Hematopoietic multipotent progenitor cell treated with erythropoietin and hydrocortisone succinate and interleukin-3 and kit ligand, for 6 days (in vitro differentiated cells): ENCODE results near the gene FRAS1.
A peak's percentile ranks its signal among the peaks of the same experiment; 100 is the strongest.

ENCODE experiments used
- DNase-seq: peaks from one replicate; pipeline ENCODE4 v3.0.0-alpha.2; 2015

FRAS1 gene

GRCh38 chr4:78332976-78333375, 275.9 kb downstream of the FRAS1 start:
- DNase-seq: no peak

GRCh38 chr4:78336093-78336943, 279.2 kb downstream of the FRAS1 start:
- peak; percentile 17 for DNase-seq

- no peak for DNase-seq
Observed at GRCh38 chr4:78337244-78338020, 280.3 kb downstream of the FRAS1 start.

- DNase-seq: no peak
Observed at GRCh38 chr4:78342125-78342524, 285.0 kb downstream of the FRAS1 start.

- DNase-seq: no peak
Observed at GRCh38 chr4:78343682-78344081, 286.6 kb downstream of the FRAS1 start.

- peak; percentile 28 for DNase-seq
Observed at GRCh38 chr4:78345237-78345636, 288.1 kb downstream of the FRAS1 start.

GRCh38 chr4:78346222-78346621, 289.1 kb downstream of the FRAS1 start:
- no peak for DNase-seq

GRCh38 chr4:78347527-78347926, 290.4 kb downstream of the FRAS1 start:
- DNase-seq: no peak

- DNase-seq: no peak
Observed at GRCh38 chr4:78353921-78354320, 296.8 kb downstream of the FRAS1 start.

- DNase-seq: no peak
Observed at GRCh38 chr4:78354782-78355181, 297.7 kb downstream of the FRAS1 start.

GRCh38 chr4:78355306-78355705, 298.2 kb downstream of the FRAS1 start:
- DNase-seq: no peak

- DNase-seq: no peak
Observed at GRCh38 chr4:78356251-78356786, 299.2 kb downstream of the FRAS1 start.

- DNase-seq: no peak
Observed at GRCh38 chr4:78357122-78357521, 300.0 kb downstream of the FRAS1 start.

- DNase-seq: no peak
Observed at GRCh38 chr4:78360466-78360865, 303.3 kb downstream of the FRAS1 start.

- DNase-seq: no peak
Observed at GRCh38 chr4:78361621-78362120, 304.5 kb downstream of the FRAS1 start.

- no peak for DNase-seq
Observed at GRCh38 chr4:78362310-78362709, 305.2 kb downstream of the FRAS1 start.

GRCh38 chr4:78363031-78363570, 306.0 kb downstream of the FRAS1 start:
- DNase-seq: no peak

GRCh38 chr4:78369679-78370078, 312.6 kb downstream of the FRAS1 start:
- DNase-seq: no peak

- DNase-seq: no peak
Observed at GRCh38 chr4:78370631-78371372, 313.7 kb downstream of the FRAS1 start.

GRCh38 chr4:78372355-78372988, 315.3 kb downstream of the FRAS1 start:
- no peak for DNase-seq

- no peak for DNase-seq
Observed at GRCh38 chr4:78377555-78377954, 320.4 kb downstream of the FRAS1 start.

GRCh38 chr4:78379040-78379439, 321.9 kb downstream of the FRAS1 start:
- DNase-seq: no peak
